K562 (cell line): ENCODE data around the gene SF3B4. TPM values are rescaled to one million over a fixed set of nuclear protein-coding genes. Genes with fewer than 3 reads are reported as not detected.

Source experiments
- ATAC-seq: fragments of 200-7000 bp; cut with Tn5 transposase; 3 replicates; pipeline ENCODE4 v1.9.1; 2020; ENCODE audit warnings: moderate library complexity
- BruUV-seq: library from RNA; stranded (reverse); fragments of 400-500 nt; replicated peaks from 2 replicates; lab custom pipeline; 2021; lab: Mats Ljungman, UMichigan
- CTCF ChIA-PET: fragments of 300-600 bp; formaldehyde crosslinking; extraction: SDS; loops from one replicate; lab custom pipeline; 2021; ENCODE audit warnings: low intra/inter-chr PET ratio; lab: Yijun Ruan, JAX
- POLR2A ChIA-PET: fragments of 300-600, 350-650 bp; sonication (Branson Sonifier 250); formaldehyde crosslinking; extraction: SDS; loops from one replicate; lab custom pipeline; 2021; ENCODE audit warnings: antibody characterized with exemption, inconsistent platforms; lab: Yijun Ruan, JAX
- DNase-seq, 4 experiments: peaks; one replicate each; pipeline versions ENCODE4 v3.0.0 to v3.0.0-alpha.2; 2011 to 2018; ENCODE audit warnings: low spot score in 3 of 4, mixed read lengths in 3 of 4; ENCODE audit errors: extremely low read depth in 1 of 4
- FAIRE-seq: peaks from 2 replicates; lab custom pipeline; 2011; peaks lifted over from hg19 to GRCh38; lab: Jason Lieb, UNC
- H2AFZ ChIP-seq: 2 replicates; pipeline ENCODE4 v1.6.0; 2011; ENCODE audit warnings: low read depth, low read length, control low read depth, inconsistent platforms
- H3K27ac ChIP-seq: fragments of 200-600 bp; 3 replicates; pipeline ENCODE4 v1.8.0; 2011; ENCODE audit warnings: low read depth, mild to moderate bottlenecking, control low read depth, inconsistent platforms, low read length, moderate library complexity, mixed read lengths; ENCODE audit errors: extremely low read depth
- H3K27me3 ChIP-seq, 2 experiments: fragments of 300-600 bp in 1 of 2; 2 replicates in 1 of 2; 3 replicates in 1 of 2; pipeline versions ENCODE4 v1.6.0 to v1.8.0; 2011; ENCODE audit warnings: inconsistent platforms in 2 of 2, low read length in 2 of 2, mild to moderate bottlenecking in 1 of 2, mixed read lengths in 1 of 2, moderate library complexity in 1 of 2; ENCODE audit not compliant: control insufficient read depth in 2 of 2, insufficient read depth in 2 of 2
- H3K36me3 ChIP-seq: fragments of 300-600 bp; 3 replicates; pipeline ENCODE4 v1.8.0; 2011; ENCODE audit warnings: mild to moderate bottlenecking, low read length, inconsistent platforms; ENCODE audit not compliant: control insufficient read depth, insufficient read depth
- H3K4me1 ChIP-seq, 2 experiments: fragments of 200-600 bp in 1 of 2; replicated peaks in 1 of 2; 2 replicates in 1 of 2; 3 replicates in 1 of 2; pipeline versions ENCODE4 v1.5.1 to v1.8.0; 2011; ENCODE audit warnings: inconsistent platforms in 2 of 2, low read length in 2 of 2, mild to moderate bottlenecking in 1 of 2, mixed read lengths in 1 of 2, moderate library complexity in 1 of 2; ENCODE audit not compliant: control insufficient read depth in 2 of 2, insufficient read depth in 2 of 2
- H3K4me2 ChIP-seq: 2 replicates; pipeline ENCODE4 v1.6.1; 2011; ENCODE audit warnings: low read length, control low read depth, inconsistent platforms, mixed read lengths; ENCODE audit not compliant: insufficient read depth
- H3K4me3 ChIP-seq: fragments of 200-600 bp; sonication (generic), shearing (Covaris generic); 2 replicates; pipeline ENCODE4 v1.5.1; 2016; ENCODE audit warnings: control low read depth, inconsistent platforms
- H3K79me2 ChIP-seq: fragments of 200-600 bp; 3 replicates; pipeline ENCODE4 v1.8.0; 2011; ENCODE audit warnings: low read length, inconsistent platforms; ENCODE audit not compliant: control insufficient read depth, insufficient read depth
- H3K9ac ChIP-seq, 2 experiments: 2 replicates each; pipeline versions ENCODE4 v1.6.0 to v1.6.1; 2011; ENCODE audit warnings: low read depth in 2 of 2, low read length in 2 of 2, control low read depth in 1 of 2, inconsistent platforms in 1 of 2, mild to moderate bottlenecking in 1 of 2, mixed read lengths in 1 of 2; ENCODE audit not compliant: insufficient read depth in 1 of 2
- H3K9me1 ChIP-seq: one replicate; pipeline ENCODE4 v1.6.0; 2011; ENCODE audit warnings: inconsistent platforms, mild to moderate bottlenecking, low read length, moderate library complexity; ENCODE audit not compliant: control insufficient read depth, insufficient read depth
- H3K9me3 ChIP-seq: replicated peaks from 2 replicates; pipeline ENCODE4 v1.5.1; 2011; ENCODE audit warnings: low read depth, low read length, inconsistent platforms; ENCODE audit not compliant: control insufficient read depth, insufficient read depth
- H4K20me1 ChIP-seq: replicated peaks from 2 replicates; pipeline ENCODE4 v1.6.1; 2011; ENCODE audit warnings: low read length, inconsistent platforms, mixed read lengths; ENCODE audit not compliant: control insufficient read depth, insufficient read depth
- BRF1 ChIP-seq: IDR thresholded peaks from 3 replicates; pipeline ENCODE4 v1.6.1; 2011; ENCODE audit warnings: borderline replicate concordance, mild to moderate bottlenecking; ENCODE audit not compliant: insufficient read length; ENCODE audit errors: extremely low read depth
- ILF3 ChIP-seq: fragments of 450-650 bp; IDR thresholded peaks from 2 replicates; pipeline ENCODE4 v1.6.1; 2018; ENCODE audit warnings: antibody characterized with exemption, mild to moderate bottlenecking, moderate library complexity, borderline replicate concordance
- JUNB ChIP-seq: fragments of 450-650 bp; formaldehyde crosslinking; conservative IDR thresholded peaks from 2 replicates; pipeline ENCODE4 v1.4.0; 2020; ENCODE audit warnings: mild to moderate bottlenecking
- MAZ ChIP-seq, 2 experiments: fragments of 450-650 bp in 1 of 2; sonication (generic) in 1 of 2; formaldehyde crosslinking; IDR thresholded peaks in 1 of 2; conservative IDR thresholded peaks in 1 of 2; 2 replicates each; pipeline versions ENCODE4 v1.4.0 to v1.5.0; 2020; ENCODE audit warnings: mild to moderate bottlenecking in 1 of 2, missing genetic modification reagents in 1 of 2
- SIX5 ChIP-seq, 2 experiments: IDR thresholded peaks; 2 replicates each; pipeline ENCODE4 v1.6.1; 2011; ENCODE audit warnings: low read length in 2 of 2, borderline replicate concordance in 1 of 2, low read depth in 1 of 2, mild to moderate bottlenecking in 1 of 2, moderate library complexity in 1 of 2; ENCODE audit not compliant: insufficient read depth in 1 of 2
- ZNF707 ChIP-seq: fragments of 250-450 bp; sonication (Bioruptor Pico); conservative IDR thresholded peaks from 2 replicates; pipeline ENCODE4 v1.8.0; 2022; ENCODE audit warnings: inconsistent platforms, mild to moderate bottlenecking, moderate library complexity
- ZNF75A ChIP-seq: fragments of 450-650 bp; formaldehyde crosslinking; IDR thresholded peaks from 2 replicates; pipeline ENCODE4 v1.4.0; 2020; ENCODE audit warnings: mild to moderate bottlenecking
- WGBS: fragments of 100-300 bp; shearing (Covaris generic); methylation state at CpG from one replicate; pipeline ENCODE4 v1.1.6; 2016; ENCODE audit warnings: low coverage, mixed read lengths; ENCODE audit not compliant: insufficient coverage; ENCODE audit errors: missing lambda C conversion rate; 5-methylcytosine and 5-hydroxymethylcytosine counted together
- in situ Hi-C: fragments of 300-500 bp; cut with MboI; formaldehyde crosslinking; loops from 4 replicates; pipeline ENCODE4 v1.15.0; 2018; ENCODE audit warnings: inconsistent platforms, mixed read lengths
- intact Hi-C: fragments of 100-400 bp; cut with micrococcal nuclease; formaldehyde crosslinking; loops from 2 replicates; pipeline ENCODE4 v1.14.2; 2022
- polyA plus RNA-seq, 8 experiments: library from polyadenylated mRNA; depleted of rRNA in 4 of 8; stranded (reverse) in 5 of 8; unstranded in 3 of 8; fragments of >200 nt; fragmentation: Nextera tagmentation in 2 of 8; fragmentation: Illumina TruSeq in 1 of 8; extraction: Ambion mirVana in 2 of 8; extraction: Trizol in 1 of 8; gene quantifications; 2 replicates each; pipeline versions ENCODE4 v1.2.1 to v1.2.3, GENCODE V29; 2011 to 2014; ENCODE audit warnings: inconsistent platforms in 1 of 8, missing spikeins in 1 of 8
- total RNA-seq, 7 experiments: library from RNA; depleted of rRNA in 6 of 7; stranded (reverse); fragments of >200 nt in 6 of 7; fragmentation: Illumina TruSeq in 2 of 7; extraction: Trizol in 2 of 7; gene quantifications; 2 replicates each; pipeline versions ENCODE4 v1.2.1 to v1.2.3, GENCODE V29; 2011 to 2021; ENCODE audit warnings: low replicate concordance in 1 of 7
- TF ChIP-seq, protein P1 (sequence below): fragments of 200-600 bp; sonication (generic); IDR thresholded peaks from one replicate; pipeline ENCODE4 v1.6.1; 2012; ENCODE audit warnings: mild to moderate bottlenecking, low read depth, low read length, inconsistent platforms

SF3B4 gene
- total and polyA plus RNA-seq, 9 of the 15 experiments (the other 6 are each of a cell fraction or from before 2014, with no cell fraction given) = 3.0 to 88.0 (median 26.1) TPM

DNA sequence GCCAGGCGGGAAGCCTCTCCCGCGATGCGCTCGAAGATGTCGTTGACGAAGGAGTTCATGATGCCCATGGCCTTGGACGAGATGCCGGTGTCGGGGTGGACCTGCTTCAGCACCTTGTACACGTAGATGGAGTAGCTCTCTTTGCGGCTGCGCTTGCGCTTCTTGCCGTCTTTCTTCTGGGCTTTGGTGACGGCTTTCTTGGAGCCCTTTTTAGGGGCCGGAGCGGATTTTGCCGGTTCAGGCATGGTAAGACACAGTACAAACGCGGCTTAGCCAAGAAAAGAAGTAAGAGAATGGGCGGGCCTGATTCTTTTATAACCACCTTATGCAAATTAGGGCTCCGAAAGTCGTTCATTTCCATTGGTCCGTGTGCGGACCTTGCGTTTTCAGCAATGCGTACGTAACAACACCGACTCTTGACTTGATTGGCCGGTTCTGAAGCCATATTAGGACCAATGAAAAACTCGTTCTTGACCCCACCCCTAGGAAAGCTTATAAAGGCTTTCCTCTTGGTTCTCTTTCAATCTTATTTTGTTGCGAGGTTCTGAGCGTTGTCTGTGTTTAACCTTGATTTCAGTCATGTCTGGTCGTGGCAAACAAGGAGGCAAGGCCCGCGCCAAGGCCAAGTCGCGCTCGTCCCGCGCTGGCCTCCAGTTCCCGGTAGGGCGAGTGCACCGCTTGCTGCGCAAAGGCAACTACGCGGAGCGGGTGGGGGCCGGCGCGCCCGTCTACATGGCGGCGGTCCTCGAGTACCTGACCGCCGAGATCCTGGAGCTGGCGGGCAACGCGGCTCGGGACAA is 41.0 kb downstream of the SF3B4 start:
- peaks cover 27% of the 10 kb centered on the region for H4K20me1 ChIP-seq
- WGBS = 2% methylated on average over 46 of the region's 62 CpGs
- in situ Hi-C loops = loop anchor here (5.0 kb wide), 1 partner anchor 44 kb away; a partner anchor contains a TSS
- H3K9ac ChIP-seq = peak overlapping the region; percentile 96 to 98
- ChIA-PET CTCF (no interaction called here), POLR2A (interaction anchor here (0.6 to 5.9 kb wide), 55 partner anchors 9 to 1493 kb away, joined by 3 to 71 read pairs (median 5); partner anchors contain the start of genes MTMR11, OTUD7B, SF3B4 and VPS45)
- intact Hi-C loops = no loop called here
- peak; percentile 97 for FAIRE-seq
- H3K4me3 ChIP-seq = peak overlapping the region; percentile 64
- H3K4me2 ChIP-seq = peak overlapping the region; percentile 99
- BruUV-seq = no TSS peak
- peaks cover 9% of the 10 kb centered on the region; the same call in 2 of the 3 replicates for H3K36me3 ChIP-seq
- H3K9me1 ChIP-seq = no peaks in the 10 kb centered on the region
- peaks cover 51% of the 10 kb centered on the region for H3K79me2 ChIP-seq
- peak; percentile 80 for ATAC-seq
- H3K27me3 ChIP-seq = no peaks in the 10 kb centered on the region
- no peaks in the 10 kb centered on the region for H3K9me3 ChIP-seq
- no peak overlapping the region for H2AFZ ChIP-seq
- DNase-seq = peak; percentile 83 to 98 (median 89)
- peaks cover 8 to 27% of the 10 kb centered on the region in 2 experiments for H3K4me1 ChIP-seq
- peak overlapping the region; percentile 98 for H3K27ac ChIP-seq
- TF ChIP-seq JUNB (CRISPR knock-in tag) (no peak), ILF3 (peak; percentile 95; the same call in 1 of the 2 replicates), ZNF75A (CRISPR knock-in tag) (0 out of 2 replicates have a peak, but pooled peaks have one; percentile 12), MAZ (CRISPR knock-in tag; conservative IDR thresholded peaks at IDR 0.05 in 1 of 2, IDR thresholded peaks at IDR 0.05 in 1 of 2) (peak; percentile 15 to 68), ZNF707 (CRISPR knock-in tag) (no peak), SIX5 (IDR thresholded peaks at IDR 0.05; ENCODE audit: borderline replicate concordance in 1 of 2, insufficient read depth in 1 of 2, low read depth in 1 of 2, low read length in 2 of 2) (no peak), BRF1 (no peak)
- TF ChIP-seq, protein P1, sequence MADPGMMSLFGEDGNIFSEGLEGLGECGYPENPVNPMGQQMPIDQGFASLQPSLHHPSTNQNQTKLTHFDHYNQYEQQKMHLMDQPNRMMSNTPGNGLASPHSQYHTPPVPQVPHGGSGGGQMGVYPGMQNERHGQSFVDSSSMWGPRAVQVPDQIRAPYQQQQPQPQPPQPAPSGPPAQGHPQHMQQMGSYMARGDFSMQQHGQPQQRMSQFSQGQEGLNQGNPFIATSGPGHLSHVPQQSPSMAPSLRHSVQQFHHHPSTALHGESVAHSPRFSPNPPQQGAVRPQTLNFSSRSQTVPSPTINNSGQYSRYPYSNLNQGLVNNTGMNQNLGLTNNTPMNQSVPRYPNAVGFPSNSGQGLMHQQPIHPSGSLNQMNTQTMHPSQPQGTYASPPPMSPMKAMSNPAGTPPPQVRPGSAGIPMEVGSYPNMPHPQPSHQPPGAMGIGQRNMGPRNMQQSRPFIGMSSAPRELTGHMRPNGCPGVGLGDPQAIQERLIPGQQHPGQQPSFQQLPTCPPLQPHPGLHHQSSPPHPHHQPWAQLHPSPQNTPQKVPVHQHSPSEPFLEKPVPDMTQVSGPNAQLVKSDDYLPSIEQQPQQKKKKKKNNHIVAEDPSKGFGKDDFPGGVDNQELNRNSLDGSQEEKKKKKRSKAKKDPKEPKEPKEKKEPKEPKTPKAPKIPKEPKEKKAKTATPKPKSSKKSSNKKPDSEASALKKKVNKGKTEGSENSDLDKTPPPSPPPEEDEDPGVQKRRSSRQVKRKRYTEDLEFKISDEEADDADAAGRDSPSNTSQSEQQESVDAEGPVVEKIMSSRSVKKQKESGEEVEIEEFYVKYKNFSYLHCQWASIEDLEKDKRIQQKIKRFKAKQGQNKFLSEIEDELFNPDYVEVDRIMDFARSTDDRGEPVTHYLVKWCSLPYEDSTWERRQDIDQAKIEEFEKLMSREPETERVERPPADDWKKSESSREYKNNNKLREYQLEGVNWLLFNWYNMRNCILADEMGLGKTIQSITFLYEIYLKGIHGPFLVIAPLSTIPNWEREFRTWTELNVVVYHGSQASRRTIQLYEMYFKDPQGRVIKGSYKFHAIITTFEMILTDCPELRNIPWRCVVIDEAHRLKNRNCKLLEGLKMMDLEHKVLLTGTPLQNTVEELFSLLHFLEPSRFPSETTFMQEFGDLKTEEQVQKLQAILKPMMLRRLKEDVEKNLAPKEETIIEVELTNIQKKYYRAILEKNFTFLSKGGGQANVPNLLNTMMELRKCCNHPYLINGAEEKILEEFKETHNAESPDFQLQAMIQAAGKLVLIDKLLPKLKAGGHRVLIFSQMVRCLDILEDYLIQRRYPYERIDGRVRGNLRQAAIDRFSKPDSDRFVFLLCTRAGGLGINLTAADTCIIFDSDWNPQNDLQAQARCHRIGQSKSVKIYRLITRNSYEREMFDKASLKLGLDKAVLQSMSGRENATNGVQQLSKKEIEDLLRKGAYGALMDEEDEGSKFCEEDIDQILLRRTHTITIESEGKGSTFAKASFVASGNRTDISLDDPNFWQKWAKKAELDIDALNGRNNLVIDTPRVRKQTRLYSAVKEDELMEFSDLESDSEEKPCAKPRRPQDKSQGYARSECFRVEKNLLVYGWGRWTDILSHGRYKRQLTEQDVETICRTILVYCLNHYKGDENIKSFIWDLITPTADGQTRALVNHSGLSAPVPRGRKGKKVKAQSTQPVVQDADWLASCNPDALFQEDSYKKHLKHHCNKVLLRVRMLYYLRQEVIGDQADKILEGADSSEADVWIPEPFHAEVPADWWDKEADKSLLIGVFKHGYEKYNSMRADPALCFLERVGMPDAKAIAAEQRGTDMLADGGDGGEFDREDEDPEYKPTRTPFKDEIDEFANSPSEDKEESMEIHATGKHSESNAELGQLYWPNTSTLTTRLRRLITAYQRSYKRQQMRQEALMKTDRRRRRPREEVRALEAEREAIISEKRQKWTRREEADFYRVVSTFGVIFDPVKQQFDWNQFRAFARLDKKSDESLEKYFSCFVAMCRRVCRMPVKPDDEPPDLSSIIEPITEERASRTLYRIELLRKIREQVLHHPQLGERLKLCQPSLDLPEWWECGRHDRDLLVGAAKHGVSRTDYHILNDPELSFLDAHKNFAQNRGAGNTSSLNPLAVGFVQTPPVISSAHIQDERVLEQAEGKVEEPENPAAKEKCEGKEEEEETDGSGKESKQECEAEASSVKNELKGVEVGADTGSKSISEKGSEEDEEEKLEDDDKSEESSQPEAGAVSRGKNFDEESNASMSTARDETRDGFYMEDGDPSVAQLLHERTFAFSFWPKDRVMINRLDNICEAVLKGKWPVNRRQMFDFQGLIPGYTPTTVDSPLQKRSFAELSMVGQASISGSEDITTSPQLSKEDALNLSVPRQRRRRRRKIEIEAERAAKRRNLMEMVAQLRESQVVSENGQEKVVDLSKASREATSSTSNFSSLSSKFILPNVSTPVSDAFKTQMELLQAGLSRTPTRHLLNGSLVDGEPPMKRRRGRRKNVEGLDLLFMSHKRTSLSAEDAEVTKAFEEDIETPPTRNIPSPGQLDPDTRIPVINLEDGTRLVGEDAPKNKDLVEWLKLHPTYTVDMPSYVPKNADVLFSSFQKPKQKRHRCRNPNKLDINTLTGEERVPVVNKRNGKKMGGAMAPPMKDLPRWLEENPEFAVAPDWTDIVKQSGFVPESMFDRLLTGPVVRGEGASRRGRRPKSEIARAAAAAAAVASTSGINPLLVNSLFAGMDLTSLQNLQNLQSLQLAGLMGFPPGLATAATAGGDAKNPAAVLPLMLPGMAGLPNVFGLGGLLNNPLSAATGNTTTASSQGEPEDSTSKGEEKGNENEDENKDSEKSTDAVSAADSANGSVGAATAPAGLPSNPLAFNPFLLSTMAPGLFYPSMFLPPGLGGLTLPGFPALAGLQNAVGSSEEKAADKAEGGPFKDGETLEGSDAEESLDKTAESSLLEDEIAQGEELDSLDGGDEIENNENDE = no peak
